Sigmoid colon (tissue), 4 donors: ENCODE data around the gene HKDC1.

Experiments
- CTCF ChIP-seq, 4 experiments: fragments of 450-650 bp in 3 of 4; fragments of 200-600 bp in 1 of 4; IDR thresholded peaks; one replicate each; pipeline ENCODE4 v1.5.1; 2016 to 2019; ENCODE audit warnings: antibody characterized with exemption in 4 of 4, mild to moderate bottlenecking in 3 of 4, moderate library complexity in 2 of 4
- EP300 ChIP-seq, 4 donors: sonication (generic); formaldehyde crosslinking; IDR thresholded peaks; one replicate each; pipeline ENCODE4 v1.6.1; 2017; ENCODE audit warnings: antibody characterized with exemption in 4 of 4
- POLR2AphosphoS5 ChIP-seq, 4 donors: sonication (generic); formaldehyde crosslinking; IDR thresholded peaks; one replicate each; pipeline ENCODE4 v1.6.1; 2017; ENCODE audit warnings: antibody characterized with exemption in 4 of 4

DNA sequence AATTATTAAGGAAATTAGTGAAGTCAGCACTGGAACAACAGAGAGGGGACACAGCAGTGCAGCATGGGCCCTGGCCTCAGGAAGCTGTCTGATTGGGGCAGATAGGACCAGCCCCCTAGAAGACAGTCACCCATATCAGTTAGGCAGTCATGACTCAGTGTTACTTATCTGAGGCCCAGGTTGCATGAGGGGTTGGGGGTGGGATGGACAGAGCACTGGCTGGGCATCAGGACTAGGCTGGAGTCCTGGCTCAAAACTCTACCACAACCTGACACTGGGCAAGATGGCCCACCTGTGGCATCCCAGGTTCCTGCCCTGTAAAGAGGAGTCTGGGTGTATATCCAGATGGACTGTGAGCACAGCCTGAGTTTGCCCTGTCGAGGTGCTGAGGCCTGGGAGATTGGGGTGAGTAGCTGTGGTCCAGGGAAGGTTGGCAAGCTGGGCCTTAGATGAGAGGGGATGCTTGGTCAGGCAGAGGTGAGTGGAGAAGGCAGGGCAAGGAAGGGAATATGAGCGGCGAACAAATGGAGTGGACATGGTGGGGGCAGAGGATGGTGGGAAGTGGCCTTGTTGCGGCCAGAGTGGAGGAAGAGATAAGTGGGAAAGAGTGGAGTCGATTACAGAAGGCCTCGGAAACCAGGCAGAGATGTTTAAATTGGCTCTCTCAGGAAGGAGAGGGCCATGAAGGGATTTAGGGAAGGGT is 95.6 kb downstream of the HKDC1 start:
- TF ChIP-seq CTCF (IDR thresholded peaks at IDR 0.05) (no peak), EP300 (IDR thresholded peaks at IDR 0.05) (no peak), POLR2AphosphoS5 (IDR thresholded peaks at IDR 0.05) (no peak)
